ENCODE data around the gene PDLIM7. TPM values are rescaled to one million over a fixed set of nuclear protein-coding genes. Genes with fewer than 3 reads are reported as not detected.

The PDLIM7 gene
- total and polyA plus RNA-seq, 10 of the 15 experiments (the other 5 are each of a cell fraction or from before 2014, with no cell fraction given) = 0.82 to 36.6 (median 19.3) TPM

GRCh38 chr5:177455036-177455660 is 42.3 kb downstream of the PDLIM7 start (continued):
- TF ChIP-seq ZNF687 (IDR thresholded peaks at IDR 0.05) = no peak; the same call in 1 of the 2 replicates
- peak; percentile 53 for TF ChIP-seq SP1 (IDR thresholded peaks at IDR 0.05; ENCODE audit: low read depth, low read length)
- TF ChIP-seq WRNIP1 (IDR thresholded peaks at IDR 0.05; ENCODE audit: borderline replicate concordance, low read depth, low read length) = no peak
- TF ChIP-seq, protein P1, sequence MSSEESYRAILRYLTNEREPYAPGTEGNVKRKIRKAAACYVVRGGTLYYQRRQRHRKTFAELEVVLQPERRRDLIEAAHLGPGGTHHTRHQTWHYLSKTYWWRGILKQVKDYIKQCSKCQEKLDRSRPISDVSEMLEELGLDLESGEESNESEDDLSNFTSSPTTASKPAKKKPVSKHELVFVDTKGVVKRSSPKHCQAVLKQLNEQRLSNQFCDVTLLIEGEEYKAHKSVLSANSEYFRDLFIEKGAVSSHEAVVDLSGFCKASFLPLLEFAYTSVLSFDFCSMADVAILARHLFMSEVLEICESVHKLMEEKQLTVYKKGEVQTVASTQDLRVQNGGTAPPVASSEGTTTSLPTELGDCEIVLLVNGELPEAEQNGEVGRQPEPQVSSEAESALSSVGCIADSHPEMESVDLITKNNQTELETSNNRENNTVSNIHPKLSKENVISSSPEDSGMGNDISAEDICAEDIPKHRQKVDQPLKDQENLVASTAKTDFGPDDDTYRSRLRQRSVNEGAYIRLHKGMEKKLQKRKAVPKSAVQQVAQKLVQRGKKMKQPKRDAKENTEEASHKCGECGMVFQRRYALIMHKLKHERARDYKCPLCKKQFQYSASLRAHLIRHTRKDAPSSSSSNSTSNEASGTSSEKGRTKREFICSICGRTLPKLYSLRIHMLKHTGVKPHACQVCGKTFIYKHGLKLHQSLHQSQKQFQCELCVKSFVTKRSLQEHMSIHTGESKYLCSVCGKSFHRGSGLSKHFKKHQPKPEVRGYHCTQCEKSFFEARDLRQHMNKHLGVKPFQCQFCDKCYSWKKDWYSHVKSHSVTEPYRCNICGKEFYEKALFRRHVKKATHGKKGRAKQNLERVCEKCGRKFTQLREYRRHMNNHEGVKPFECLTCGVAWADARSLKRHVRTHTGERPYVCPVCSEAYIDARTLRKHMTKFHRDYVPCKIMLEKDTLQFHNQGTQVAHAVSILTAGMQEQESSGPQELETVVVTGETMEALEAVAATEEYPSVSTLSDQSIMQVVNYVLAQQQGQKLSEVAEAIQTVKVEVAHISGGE (CRISPR knock-in tag; IDR thresholded peaks at IDR 0.05) = no peak
- TF ChIP-seq ZZZ3 (IDR thresholded peaks at IDR 0.05; ENCODE audit: control insufficient read depth, insufficient read length, low read depth) = no peak
- TF ChIP-seq, protein P2, sequence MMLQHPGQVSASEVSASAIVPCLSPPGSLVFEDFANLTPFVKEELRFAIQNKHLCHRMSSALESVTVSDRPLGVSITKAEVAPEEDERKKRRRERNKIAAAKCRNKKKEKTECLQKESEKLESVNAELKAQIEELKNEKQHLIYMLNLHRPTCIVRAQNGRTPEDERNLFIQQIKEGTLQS (IDR thresholded peaks at IDR 0.05; ENCODE audit: borderline replicate concordance, extremely low read depth, low read depth, low read length) = no peak
- TF ChIP-seq CBFB (IDR thresholded peaks at IDR 0.05; ENCODE audit: low read depth) = no peak
- TF ChIP-seq MTA3 (IDR thresholded peaks at IDR 0.05; ENCODE audit: borderline replicate concordance, low read length) = no peak
- peak; percentile 56 for TF ChIP-seq KLF5 (IDR thresholded peaks at IDR 0.05; ENCODE audit: partially characterized antibody)
- no peak for TF ChIP-seq PML (IDR thresholded peaks at IDR 0.05; ENCODE audit: low read length)
- TF ChIP-seq DPF2 (IDR thresholded peaks at IDR 0.05) = peak; percentile 72
- TF ChIP-seq RFX5 (IDR thresholded peaks at IDR 0.05; ENCODE audit: low read depth, low read length) = no peak
- no peak for TF ChIP-seq CHD1 (IDR thresholded peaks at IDR 0.05; ENCODE audit: low read depth, low read length)
- TF ChIP-seq, protein P3, sequence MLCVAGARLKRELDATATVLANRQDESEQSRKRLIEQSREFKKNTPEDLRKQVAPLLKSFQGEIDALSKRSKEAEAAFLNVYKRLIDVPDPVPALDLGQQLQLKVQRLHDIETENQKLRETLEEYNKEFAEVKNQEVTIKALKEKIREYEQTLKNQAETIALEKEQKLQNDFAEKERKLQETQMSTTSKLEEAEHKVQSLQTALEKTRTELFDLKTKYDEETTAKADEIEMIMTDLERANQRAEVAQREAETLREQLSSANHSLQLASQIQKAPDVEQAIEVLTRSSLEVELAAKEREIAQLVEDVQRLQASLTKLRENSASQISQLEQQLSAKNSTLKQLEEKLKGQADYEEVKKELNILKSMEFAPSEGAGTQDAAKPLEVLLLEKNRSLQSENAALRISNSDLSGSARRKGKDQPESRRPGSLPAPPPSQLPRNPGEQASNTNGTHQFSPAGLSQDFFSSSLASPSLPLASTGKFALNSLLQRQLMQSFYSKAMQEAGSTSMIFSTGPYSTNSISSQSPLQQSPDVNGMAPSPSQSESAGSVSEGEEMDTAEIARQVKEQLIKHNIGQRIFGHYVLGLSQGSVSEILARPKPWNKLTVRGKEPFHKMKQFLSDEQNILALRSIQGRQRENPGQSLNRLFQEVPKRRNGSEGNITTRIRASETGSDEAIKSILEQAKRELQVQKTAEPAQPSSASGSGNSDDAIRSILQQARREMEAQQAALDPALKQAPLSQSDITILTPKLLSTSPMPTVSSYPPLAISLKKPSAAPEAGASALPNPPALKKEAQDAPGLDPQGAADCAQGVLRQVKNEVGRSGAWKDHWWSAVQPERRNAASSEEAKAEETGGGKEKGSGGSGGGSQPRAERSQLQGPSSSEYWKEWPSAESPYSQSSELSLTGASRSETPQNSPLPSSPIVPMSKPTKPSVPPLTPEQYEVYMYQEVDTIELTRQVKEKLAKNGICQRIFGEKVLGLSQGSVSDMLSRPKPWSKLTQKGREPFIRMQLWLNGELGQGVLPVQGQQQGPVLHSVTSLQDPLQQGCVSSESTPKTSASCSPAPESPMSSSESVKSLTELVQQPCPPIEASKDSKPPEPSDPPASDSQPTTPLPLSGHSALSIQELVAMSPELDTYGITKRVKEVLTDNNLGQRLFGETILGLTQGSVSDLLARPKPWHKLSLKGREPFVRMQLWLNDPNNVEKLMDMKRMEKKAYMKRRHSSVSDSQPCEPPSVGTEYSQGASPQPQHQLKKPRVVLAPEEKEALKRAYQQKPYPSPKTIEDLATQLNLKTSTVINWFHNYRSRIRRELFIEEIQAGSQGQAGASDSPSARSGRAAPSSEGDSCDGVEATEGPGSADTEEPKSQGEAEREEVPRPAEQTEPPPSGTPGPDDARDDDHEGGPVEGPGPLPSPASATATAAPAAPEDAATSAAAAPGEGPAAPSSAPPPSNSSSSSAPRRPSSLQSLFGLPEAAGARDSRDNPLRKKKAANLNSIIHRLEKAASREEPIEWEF (IDR thresholded peaks at IDR 0.05; ENCODE audit: insufficient replicate concordance, low read depth, low read length) = no peak
- TF ChIP-seq SUZ12 (IDR thresholded peaks at IDR 0.05; ENCODE audit: unreplicated experiment) = no peak

Measured in GM12878 (cell line).